HG03280 (cell line): ENCODE measurements around the gene SMC5.
A peak's percentile ranks its signal among the peaks of the same experiment; 100 is the strongest.
"Not testable (repeated sequence)": the region's sequence is repeated elsewhere in the genome, so short reads cannot be mapped to it uniquely, and the experiment has no call there.

ENCODE experiments used
- ATAC-seq: cut with Tn5 transposase; IDR thresholded peaks from one replicate; pipeline ENCODE4 v1.9.1; 2021; ENCODE audit warnings: mild to moderate bottlenecking, moderate library complexity; ENCODE audit not compliant: unreplicated experiment

The SMC5 gene

GRCh38 chr9:70355801-70356200 lies 97.0 kb downstream of the SMC5 start:
- no peak for ATAC-seq

- ATAC-seq = no peak
These were observed 104.2 kb downstream of the SMC5 start for GRCh38 chr9:70362952-70363351.

- ATAC-seq = no peak
These were observed 105.0 kb downstream of the SMC5 start for GRCh38 chr9:70363760-70364159.

- no peak for ATAC-seq
These were observed 108.6 kb downstream of the SMC5 start for GRCh38 chr9:70367305-70367930.

- no peak for ATAC-seq
These were observed 116.3 kb downstream of the SMC5 start for GRCh38 chr9:70374962-70375618.

- ATAC-seq = no peak
These were observed 123.4 kb downstream of the SMC5 start for GRCh38 chr9:70382046-70382708.

GRCh38 chr9:70382709-70383605 lies 124.2 kb downstream of the SMC5 start:
- ATAC-seq = no peak

GRCh38 chr9:70385426-70385825 lies 126.6 kb downstream of the SMC5 start:
- no peak for ATAC-seq

GRCh38 chr9:70387663-70388062 lies 128.9 kb downstream of the SMC5 start:
- ATAC-seq = no peak

- no peak for ATAC-seq
These were observed 130.4 kb downstream of the SMC5 start for GRCh38 chr9:70389188-70389587.

- ATAC-seq = no peak
These were observed 131.0 kb downstream of the SMC5 start for GRCh38 chr9:70389621-70390266.

GRCh38 chr9:70390933-70391341 lies 132.2 kb downstream of the SMC5 start:
- no peak for ATAC-seq

- ATAC-seq = no peak
These were observed 133.4 kb downstream of the SMC5 start for GRCh38 chr9:70392189-70392588.

- ATAC-seq = no peak
These were observed 134.1 kb downstream of the SMC5 start for GRCh38 chr9:70392850-70393249.

GRCh38 chr9:70395652-70396051 lies 136.9 kb downstream of the SMC5 start:
- ATAC-seq = no peak

GRCh38 chr9:70398145-70398556 lies 139.4 kb downstream of the SMC5 start:
- peak; percentile 97 for ATAC-seq

- no peak for ATAC-seq
These were observed 140.4 kb downstream of the SMC5 start for GRCh38 chr9:70399141-70399540.

- ATAC-seq = no peak
These were observed 141.5 kb downstream of the SMC5 start for GRCh38 chr9:70400107-70400892.

GRCh38 chr9:70401241-70401640 lies 142.5 kb downstream of the SMC5 start:
- not testable (repeated sequence) for ATAC-seq

GRCh38 chr9:70402213-70402612 lies 143.4 kb downstream of the SMC5 start:
- no peak for ATAC-seq
